Activated naive CD4-positive, alpha-beta T cell treated with anti-CD3 and anti-CD28 coated beads for 36 hours (primary cell): ENCODE results near the gene PLD5. TPM values are rescaled to one million over a fixed set of nuclear protein-coding genes. Genes with fewer than 3 reads are reported as not detected.
"Not testable (repeated sequence)": the region's sequence is repeated elsewhere in the genome, so short reads cannot be mapped to it uniquely, and the experiment has no call there.

Experiments
- CTCF ChIA-PET: fragments of 350-600 bp; sonication (Branson Sonifier 250); formaldehyde crosslinking; loops from one replicate; lab custom pipeline; 2021; ENCODE audit warnings: antibody characterized with exemption; lab: Charles Lee
- DNase-seq: peaks from one replicate; pipeline ENCODE4 v3.0.0-alpha.2; 2020
- H3K27ac Mint-ChIP-seq: one replicate; pipeline ENCODE4 v1.8.0; 2021; ENCODE audit warnings: mild to moderate bottlenecking, mixed read lengths
- H3K27me3 Mint-ChIP-seq: one replicate; pipeline ENCODE4 v1.8.0; 2021; ENCODE audit warnings: low read depth, mixed read lengths
- H3K36me3 Mint-ChIP-seq: one replicate; pipeline ENCODE4 v1.8.0; 2021; ENCODE audit warnings: low read depth, mixed read lengths
- H3K4me1 Mint-ChIP-seq: one replicate; pipeline ENCODE4 v1.8.0; 2021; ENCODE audit warnings: low read depth, mixed read lengths
- H3K4me3 Mint-ChIP-seq: one replicate; pipeline ENCODE4 v1.8.0; 2021; ENCODE audit warnings: mild to moderate bottlenecking, moderate library complexity, mixed read lengths
- H3K9me3 Mint-ChIP-seq: one replicate; pipeline ENCODE4 v1.8.0; 2021; ENCODE audit warnings: mixed read lengths
- intact Hi-C: fragments of 100-400 bp; cut with micrococcal nuclease; formaldehyde crosslinking; loops from one replicate; pipeline ENCODE4 v1.15.1; 2023
- total RNA-seq, 2 experiments: library from RNA; stranded (reverse); gene quantifications; one replicate each; pipeline ENCODE4 v1.2.3, GENCODE V29; 2021

The PLD5 gene
- total RNA-seq, 2 experiments from 2014 or later, result not detected

DNA sequence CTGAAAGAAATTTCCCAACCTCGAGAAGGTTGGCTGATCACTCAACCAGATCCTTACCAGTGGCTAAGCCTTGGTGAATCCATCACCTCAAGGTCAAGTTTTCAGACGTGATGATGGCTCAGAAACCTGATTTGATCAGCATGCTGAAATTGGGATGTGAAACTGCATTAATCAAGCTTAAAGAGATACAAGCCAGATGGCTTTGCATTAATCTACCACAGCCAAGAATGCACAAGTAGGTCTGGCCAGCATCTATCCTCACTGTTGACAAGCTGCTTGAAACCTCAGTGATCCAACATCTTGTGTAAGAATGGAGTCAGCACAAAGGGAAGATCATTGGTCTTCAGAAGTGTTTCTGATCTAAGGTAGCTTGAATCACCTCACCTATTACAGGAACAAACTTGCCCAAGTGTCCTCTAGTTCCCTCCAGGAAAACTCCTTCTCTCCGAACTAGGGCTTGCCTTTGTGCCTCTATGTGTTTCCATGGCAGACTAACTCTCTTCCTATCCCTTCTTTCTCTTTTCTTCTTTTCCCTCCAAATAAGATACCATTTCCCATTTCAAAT is 210.3 kb downstream of the PLD5 start:
- H3K4me3 Mint-ChIP-seq, H3K36me3 Mint-ChIP-seq, H3K27ac Mint-ChIP-seq, CTCF ChIA-PET, DNase-seq, intact Hi-C loops, H3K9me3 Mint-ChIP-seq, H3K27me3 Mint-ChIP-seq, H3K4me1 Mint-ChIP-seq: not testable (repeated sequence)

DNA sequence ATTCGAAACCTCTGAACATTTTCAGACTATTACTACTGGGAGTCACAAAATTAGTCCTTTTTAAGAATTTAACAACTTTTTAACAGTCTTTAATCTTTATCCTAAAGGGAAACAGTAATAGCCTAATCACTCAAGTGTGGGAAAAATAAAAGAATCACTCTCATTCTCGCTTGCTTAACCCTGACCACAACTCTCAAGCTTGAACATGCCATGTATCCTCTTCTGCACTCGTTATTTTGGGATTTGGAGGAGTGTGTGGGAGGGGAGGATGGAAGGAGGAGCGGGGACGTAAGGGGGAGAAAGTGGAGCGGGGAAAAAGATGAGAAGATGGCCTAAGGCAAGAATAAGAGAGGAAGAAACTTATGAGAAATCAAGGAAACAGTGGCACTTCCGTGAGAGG is 215.8 kb downstream of the PLD5 start:
- intact Hi-C loops, H3K36me3 Mint-ChIP-seq, H3K27ac Mint-ChIP-seq, DNase-seq, H3K4me3 Mint-ChIP-seq, H3K27me3 Mint-ChIP-seq, H3K4me1 Mint-ChIP-seq, CTCF ChIA-PET, H3K9me3 Mint-ChIP-seq: not testable (repeated sequence)

DNA sequence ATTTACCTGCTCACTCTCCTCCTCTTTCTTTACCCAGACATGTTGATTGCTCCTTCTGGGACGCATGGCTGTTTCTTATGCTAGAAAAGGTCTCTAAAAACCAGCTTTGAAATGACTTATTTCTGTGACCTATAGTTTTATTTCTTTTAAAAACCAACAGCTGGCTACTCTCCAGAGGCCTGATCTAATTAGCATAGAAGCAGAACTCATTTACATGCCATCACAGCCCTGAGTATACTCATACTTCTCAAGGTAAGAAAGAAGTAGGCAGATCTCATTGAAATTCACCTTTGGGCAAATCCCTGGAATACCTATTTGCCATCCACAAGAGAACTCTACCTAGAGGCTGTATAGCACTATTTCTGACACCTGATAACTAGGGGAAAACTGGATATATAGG is 230.7 kb downstream of the PLD5 start:
- intact Hi-C loops, CTCF ChIA-PET, DNase-seq, H3K36me3 Mint-ChIP-seq, H3K4me3 Mint-ChIP-seq, H3K27me3 Mint-ChIP-seq, H3K9me3 Mint-ChIP-seq, H3K4me1 Mint-ChIP-seq, H3K27ac Mint-ChIP-seq: not testable (repeated sequence)

DNA sequence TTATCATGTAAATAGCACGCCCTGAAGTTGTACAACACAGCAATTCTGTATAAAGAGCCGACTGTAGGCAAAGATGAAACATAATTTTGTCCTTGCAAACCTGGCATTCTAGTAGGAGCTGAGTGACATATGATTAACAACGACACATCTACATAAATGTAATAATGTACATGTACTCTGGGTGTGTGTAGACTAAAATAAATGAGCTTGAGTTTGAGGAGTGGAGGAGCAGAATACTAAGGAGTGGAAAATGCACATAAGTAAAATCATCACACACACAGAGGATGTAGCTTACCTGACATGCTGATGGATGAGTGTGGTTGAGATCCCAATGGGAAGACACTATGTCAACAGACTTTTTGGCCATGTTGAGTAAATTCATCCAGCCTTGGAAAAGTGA is 236.4 kb downstream of the PLD5 start:
- H3K36me3 Mint-ChIP-seq, H3K27me3 Mint-ChIP-seq, H3K4me1 Mint-ChIP-seq, H3K27ac Mint-ChIP-seq, DNase-seq, H3K9me3 Mint-ChIP-seq, H3K4me3 Mint-ChIP-seq, intact Hi-C loops, CTCF ChIA-PET: not testable (repeated sequence)

DNA sequence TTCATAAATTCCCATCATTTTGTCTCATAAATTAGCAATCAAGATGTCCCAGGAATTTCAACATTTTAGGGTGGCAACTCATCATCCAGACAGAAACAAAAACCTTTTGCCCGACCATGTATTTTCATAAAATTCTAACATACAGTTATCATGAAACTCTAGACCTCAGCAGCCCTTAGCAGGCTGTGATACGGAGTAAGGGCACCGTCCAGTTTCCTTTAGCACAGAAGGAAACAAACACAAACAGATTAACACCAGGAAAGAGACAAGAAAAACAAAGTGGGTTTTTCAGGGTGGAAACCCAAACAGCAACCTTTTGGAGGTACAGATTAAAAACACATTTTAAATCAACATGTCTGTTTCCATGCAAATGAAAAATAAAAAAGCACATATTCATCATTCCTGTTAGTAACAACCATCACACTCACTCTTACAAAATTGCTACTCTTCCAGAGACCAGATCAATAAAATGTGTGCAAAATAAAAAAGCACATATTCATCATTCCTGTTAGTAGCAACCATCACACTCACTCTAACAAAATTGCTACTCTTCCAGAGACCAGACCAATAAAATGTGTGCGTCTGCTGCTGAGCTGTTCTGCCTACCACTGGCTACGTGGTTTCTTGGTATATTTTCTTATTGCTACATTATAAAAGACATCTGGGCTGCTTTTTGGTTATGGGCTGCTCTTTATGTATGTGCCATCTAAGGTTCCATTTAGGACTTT is 241.6 kb downstream of the PLD5 start:
- H3K4me3 Mint-ChIP-seq, CTCF ChIA-PET, H3K9me3 Mint-ChIP-seq, intact Hi-C loops, H3K4me1 Mint-ChIP-seq, H3K36me3 Mint-ChIP-seq, DNase-seq, H3K27me3 Mint-ChIP-seq, H3K27ac Mint-ChIP-seq: not testable (repeated sequence)

DNA sequence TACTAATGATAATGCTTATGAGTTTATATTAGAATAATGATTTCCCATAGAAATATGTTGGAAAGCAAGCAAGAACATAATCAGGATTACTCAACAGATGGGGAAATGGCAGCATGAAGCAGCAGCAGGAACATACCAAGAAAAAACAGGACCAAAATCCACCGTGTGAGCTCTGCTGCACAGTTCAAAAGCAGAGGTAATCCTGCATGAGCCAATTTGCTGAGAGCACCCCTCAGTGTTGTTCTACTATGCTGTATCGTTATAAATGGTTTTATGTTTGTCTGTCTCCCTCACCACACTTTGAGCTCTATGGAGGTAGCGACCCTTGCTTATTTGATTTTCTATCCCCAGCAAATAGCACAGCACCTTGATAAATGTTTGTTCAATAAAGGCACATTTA is 246.1 kb downstream of the PLD5 start:
- intact Hi-C loops, H3K9me3 Mint-ChIP-seq, H3K4me3 Mint-ChIP-seq, H3K36me3 Mint-ChIP-seq, DNase-seq, H3K27me3 Mint-ChIP-seq, H3K4me1 Mint-ChIP-seq, CTCF ChIA-PET, H3K27ac Mint-ChIP-seq: not testable (repeated sequence)

DNA sequence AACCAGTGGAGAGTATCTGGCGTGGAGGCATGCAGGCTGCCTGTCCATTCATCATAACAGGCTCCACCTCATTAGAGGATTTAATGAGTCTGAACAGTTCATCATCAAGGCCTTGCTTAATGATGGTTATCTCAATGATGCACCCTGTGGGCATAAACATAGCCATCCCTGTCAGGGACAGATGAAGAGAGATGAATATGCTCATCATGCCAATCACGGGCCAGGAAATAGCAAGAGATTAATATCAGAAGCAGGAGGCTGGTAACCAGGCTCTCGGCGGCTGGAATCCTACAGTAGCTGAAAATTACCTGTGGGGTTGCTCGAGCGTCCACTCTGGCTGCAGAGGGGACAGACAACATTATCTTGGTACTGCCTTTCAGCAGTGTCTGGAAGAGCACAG is 247.7 kb downstream of the PLD5 start:
- CTCF ChIA-PET, H3K36me3 Mint-ChIP-seq, H3K9me3 Mint-ChIP-seq, H3K4me1 Mint-ChIP-seq, H3K27me3 Mint-ChIP-seq, H3K4me3 Mint-ChIP-seq, H3K27ac Mint-ChIP-seq, DNase-seq, intact Hi-C loops: not testable (repeated sequence)

DNA sequence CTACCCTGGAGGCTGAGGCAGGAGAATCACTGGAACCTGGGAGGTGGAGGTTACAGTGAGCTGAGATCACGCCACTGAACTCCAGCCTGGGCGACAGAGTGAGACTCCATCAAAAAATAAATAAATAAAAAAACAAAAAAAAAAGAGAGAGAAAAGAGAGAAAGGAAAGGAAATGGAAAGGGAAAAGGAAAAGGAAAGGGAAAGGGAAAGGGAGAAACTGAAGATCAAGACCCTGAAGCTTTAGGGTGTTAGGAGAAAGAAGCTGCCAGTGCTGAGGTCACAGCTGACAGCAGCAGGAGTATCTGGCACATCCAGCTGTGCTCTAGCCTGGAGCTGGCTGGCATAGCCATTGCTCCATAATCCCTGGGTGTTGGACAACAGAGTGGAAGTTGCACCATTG is 257.5 kb downstream of the PLD5 start:
- H3K9me3 Mint-ChIP-seq, intact Hi-C loops, H3K27ac Mint-ChIP-seq, H3K4me3 Mint-ChIP-seq, H3K4me1 Mint-ChIP-seq, H3K27me3 Mint-ChIP-seq, H3K36me3 Mint-ChIP-seq, DNase-seq: not testable (repeated sequence)
- CTCF ChIA-PET, result interaction anchor here (0.7 kb wide), 1 partner anchor 142 kb away, joined by 3 read pairs; no protein-coding TSS in a partner anchor

DNA sequence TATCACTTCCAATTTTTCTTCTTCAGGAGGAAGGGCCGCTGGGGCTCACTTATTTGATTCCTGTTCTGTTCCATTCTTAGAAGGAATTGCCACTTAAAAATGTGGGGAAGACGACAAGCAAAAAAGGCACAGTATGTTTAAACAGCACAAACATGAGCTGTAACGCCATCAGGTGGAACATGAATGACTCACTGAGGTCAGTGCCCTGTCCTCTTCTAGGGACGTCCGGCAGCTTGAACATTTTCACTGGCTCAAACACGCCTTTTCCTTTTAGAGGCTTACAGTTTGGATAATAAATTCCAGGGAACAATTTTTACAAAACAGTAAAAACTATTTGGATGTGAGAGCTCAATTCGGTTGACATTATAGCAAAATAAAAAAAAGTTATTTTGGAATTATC is 260.1 kb downstream of the PLD5 start:
- DNase-seq, H3K4me3 Mint-ChIP-seq, CTCF ChIA-PET, H3K27ac Mint-ChIP-seq, H3K36me3 Mint-ChIP-seq, H3K4me1 Mint-ChIP-seq, H3K9me3 Mint-ChIP-seq, intact Hi-C loops, H3K27me3 Mint-ChIP-seq: not testable (repeated sequence)

DNA sequence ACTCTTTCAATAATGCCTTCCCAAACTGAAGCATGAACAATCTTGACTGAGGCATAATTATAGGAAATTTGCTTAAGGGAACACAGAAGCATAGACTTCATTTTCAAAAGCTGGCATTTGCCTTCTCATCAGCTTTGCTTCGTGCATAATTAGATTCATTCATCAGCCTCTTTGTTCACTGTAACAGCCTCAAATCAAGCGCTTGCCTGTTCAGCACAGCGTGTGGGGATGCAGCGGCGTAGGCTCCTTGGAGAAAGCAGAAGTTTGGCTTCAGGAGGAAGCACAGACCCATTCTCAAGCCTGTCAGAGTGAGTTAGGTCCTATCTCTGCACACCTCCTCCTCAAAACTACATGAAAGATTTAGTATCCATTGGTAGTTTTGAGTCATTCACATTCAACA is 279.2 kb downstream of the PLD5 start:
- H3K9me3 Mint-ChIP-seq, result no peaks in the 10 kb centered on the region
- peaks cover 2% of the 10 kb centered on the region for H3K27me3 Mint-ChIP-seq
- no peak for DNase-seq
- CTCF ChIA-PET, result no interaction called here
- no peaks in the 10 kb centered on the region for H3K36me3 Mint-ChIP-seq
- intact Hi-C loops, result no loop called here
- H3K4me3 Mint-ChIP-seq, result no peak overlapping the region
- no peak overlapping the region for H3K27ac Mint-ChIP-seq
- no peaks in the 10 kb centered on the region for H3K4me1 Mint-ChIP-seq

DNA sequence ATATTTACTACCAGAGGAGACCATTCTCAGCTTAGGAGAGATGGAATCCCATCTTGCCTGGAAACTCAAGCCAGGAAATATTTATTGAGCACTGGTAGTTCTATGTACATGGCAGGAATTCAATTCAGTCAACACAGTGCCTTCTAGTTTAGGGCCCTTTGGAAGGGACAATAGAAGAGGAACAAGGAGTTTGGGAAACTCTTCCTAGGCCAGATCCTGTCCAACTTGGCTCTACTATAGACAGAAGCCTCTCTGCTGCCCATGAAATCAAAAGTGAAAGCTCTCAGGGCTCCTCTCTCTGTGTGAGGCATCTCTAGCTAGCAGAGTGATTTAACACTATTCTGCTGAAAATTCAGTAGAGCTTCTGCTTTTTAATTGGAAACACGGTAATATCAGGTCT is 281.0 kb downstream of the PLD5 start:
- Mint-ChIP-seq H3K27ac (no peak overlapping the region), H3K27me3 (peaks cover 2% of the 10 kb centered on the region), H3K9me3 (no peaks in the 10 kb centered on the region), H3K4me3 (no peak overlapping the region), H3K4me1 (no peaks in the 10 kb centered on the region), H3K36me3 (no peaks in the 10 kb centered on the region)
- DNase-seq, result no peak
- intact Hi-C loops, result no loop called here
- CTCF ChIA-PET, result interaction anchor here (0.6 kb wide), 1 partner anchor 56 kb away, joined by 3 read pairs; no protein-coding TSS in a partner anchor

DNA sequence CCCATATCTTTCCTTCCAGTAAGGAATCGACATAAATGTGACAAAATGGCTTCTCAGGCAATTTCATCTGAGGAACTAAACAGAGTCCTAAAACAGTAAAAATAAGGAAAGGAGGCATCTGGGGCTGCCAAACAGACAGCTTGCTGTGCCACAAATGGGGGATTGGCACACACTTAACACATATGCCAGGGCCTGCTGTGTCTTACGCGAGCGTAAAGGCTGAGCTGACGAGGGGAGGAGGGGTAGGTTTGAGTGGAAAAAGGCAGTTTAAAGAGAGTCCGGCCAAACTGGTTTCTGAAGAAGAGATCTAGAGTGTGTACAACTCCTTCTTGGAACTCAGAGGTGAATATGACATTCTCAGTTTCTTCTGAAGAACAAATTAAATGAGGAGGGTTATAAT is 281.5 kb downstream of the PLD5 start:
- intact Hi-C loops, result no loop called here
- DNase-seq, result no peak
- Mint-ChIP-seq H3K4me1 (no peaks in the 10 kb centered on the region), H3K27ac (no peak overlapping the region), H3K36me3 (no peaks in the 10 kb centered on the region), H3K9me3 (no peaks in the 10 kb centered on the region), H3K27me3 (peaks cover 2% of the 10 kb centered on the region), H3K4me3 (no peak overlapping the region)
- CTCF ChIA-PET, result no interaction called here

DNA sequence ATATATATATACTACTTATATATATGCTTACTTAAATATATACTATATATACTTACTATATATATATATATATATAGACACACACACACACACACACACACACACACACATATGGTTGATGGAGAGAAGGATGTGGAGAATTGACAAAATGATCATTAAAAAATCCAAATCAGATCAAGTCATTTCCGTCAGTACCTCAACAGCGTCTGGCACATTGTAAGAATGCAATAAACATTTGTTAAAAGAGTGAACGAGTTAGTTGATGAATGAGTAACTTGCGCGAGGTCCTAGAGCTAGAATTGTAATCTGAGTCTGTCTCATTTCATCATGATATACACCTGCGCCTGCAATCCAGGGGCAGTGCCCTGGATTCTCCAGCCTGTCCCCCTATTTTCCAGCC is 282.6 kb downstream of the PLD5 start:
- Mint-ChIP-seq H3K27me3 (peaks cover 2% of the 10 kb centered on the region), H3K4me3 (no peak overlapping the region), H3K36me3 (no peaks in the 10 kb centered on the region), H3K9me3 (peaks cover 5% of the 10 kb centered on the region), H3K4me1 (no peaks in the 10 kb centered on the region), H3K27ac (no peak overlapping the region)
- CTCF ChIA-PET, result no interaction called here
- no peak for DNase-seq
- intact Hi-C loops, result no loop called here
